SK-N-MC (cell line): Measurements from ENCODE around the gene DDX50.

Experiments used
- EZH2 ChIP-seq: fragments of 200-600 bp; sonication (generic); IDR thresholded peaks from one replicate; pipeline ENCODE4 v1.6.1; 2017; ENCODE audit warnings: antibody characterized with exemption
- FOXP2 ChIP-seq: optimal IDR thresholded peaks from 2 replicates; pipeline ENCODE3; 2011; ENCODE audit warnings: mild to moderate bottlenecking, moderate library complexity; ENCODE audit not compliant: insufficient read depth; ENCODE audit errors: extremely low read length, control extremely low read depth
- POLR2AphosphoS5 ChIP-seq: IDR thresholded peaks from 2 replicates; pipeline ENCODE4 v1.6.1; 2012; ENCODE audit warnings: mild to moderate bottlenecking, low read depth, low read length, borderline replicate concordance

DNA sequence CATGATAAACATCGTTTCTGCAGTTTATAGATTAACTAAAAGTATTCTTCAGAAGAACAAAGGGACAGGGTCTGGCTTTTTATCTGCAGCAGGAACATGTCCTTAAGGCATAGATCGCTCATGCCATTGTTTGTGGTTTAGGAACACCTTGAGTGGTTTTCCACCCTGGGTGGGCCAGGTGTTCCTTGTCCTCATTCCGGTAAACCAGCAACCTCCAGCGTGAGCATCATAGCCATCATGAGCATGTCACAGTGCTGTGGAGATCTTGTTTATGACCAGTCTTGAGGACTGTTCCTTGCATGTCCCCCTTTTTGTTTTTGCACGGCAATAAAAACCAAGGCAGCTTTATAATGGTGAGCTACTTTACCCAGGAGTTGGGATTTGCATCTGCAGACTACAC, 39.9 kb upstream of the DDX50 start:
- no peak for TF ChIP-seq EZH2
- TF ChIP-seq POLR2AphosphoS5 = no peak
- no peak for TF ChIP-seq FOXP2
